Smooth muscle cell (in vitro differentiated cells): Measurements from ENCODE around the gene LMO7. TPM values are rescaled to one million over a fixed set of nuclear protein-coding genes. Genes with fewer than 3 reads are reported as not detected.
"Not testable (repeated sequence)": the region's sequence is repeated elsewhere in the genome, so short reads cannot be mapped to it uniquely, and the experiment has no call there.

Experiments used
- DNase-seq: peaks from one replicate; lab custom pipeline; 2025; ENCODE audit not compliant: unreplicated experiment; lab: John Stamatoyannopoulos, UW
- H2AFZ ChIP-seq: fragments of 200-600 bp; sonication (generic); 2 replicates; pipeline ENCODE4 v1.6.0; 2016; ENCODE audit warnings: antibody characterized with exemption, low read depth, mild to moderate bottlenecking
- H3F3A ChIP-seq: fragments of 200-600 bp; sonication (generic); 2 replicates; pipeline ENCODE4 v1.6.0; 2017; ENCODE audit warnings: antibody characterized with exemption, low read depth
- H3K27ac ChIP-seq: fragments of 200-600 bp; sonication (generic); 2 replicates; pipeline ENCODE4 v1.5.1; 2016; ENCODE audit warnings: low read depth, mild to moderate bottlenecking
- H3K27me3 ChIP-seq: fragments of 200-600 bp; sonication (generic); 2 replicates; pipeline ENCODE4 v1.6.1; 2016; ENCODE audit warnings: low read depth, mild to moderate bottlenecking
- H3K36me3 ChIP-seq: fragments of 200-600 bp; sonication (generic); 2 replicates; pipeline ENCODE4 v1.5.1; 2016; ENCODE audit warnings: low read depth
- H3K4me1 ChIP-seq: fragments of 200-600 bp; sonication (generic); 2 replicates; pipeline ENCODE4 v1.5.1; 2016; ENCODE audit warnings: low read depth
- H3K4me2 ChIP-seq: fragments of 200-600 bp; sonication (generic); 2 replicates; pipeline ENCODE4 v1.6.0; 2016; ENCODE audit warnings: mild to moderate bottlenecking
- H3K4me3 ChIP-seq: fragments of 200-600 bp; sonication (generic); 2 replicates; pipeline ENCODE4 v1.5.1; 2016; ENCODE audit warnings: mild to moderate bottlenecking
- H3K79me2 ChIP-seq: fragments of 200-600 bp; sonication (generic); 2 replicates; pipeline ENCODE4 v1.6.0; 2016; ENCODE audit warnings: low read depth, mild to moderate bottlenecking
- H3K9ac ChIP-seq: fragments of 200-600 bp; sonication (generic); 2 replicates; pipeline ENCODE4 v1.6.0; 2016; ENCODE audit warnings: low read depth
- H3K9me3 ChIP-seq: fragments of 200-600 bp; sonication (generic); replicated peaks from 2 replicates; pipeline ENCODE4 v1.5.1; 2016; ENCODE audit warnings: low read depth
- H4K20me1 ChIP-seq: fragments of 200-600 bp; sonication (generic); 2 replicates; pipeline ENCODE4 v1.6.0; 2016; ENCODE audit warnings: low read depth
- WGBS: methylation state at CpG from one replicate; pipeline ENCODE4 v1.1.7; 2016; ENCODE audit warnings: low lambda C conversion rate; 5-methylcytosine and 5-hydroxymethylcytosine counted together
- polyA plus RNA-seq: library from polyadenylated mRNA; unstranded; fragments of >200 nt; fragmentation: Nextera tagmentation; extraction: Ambion mirVana; gene quantifications from 2 replicates; pipeline ENCODE4 v1.2.1, GENCODE V29; 2016
- total RNA-seq: library from RNA; depleted of rRNA; stranded (reverse); fragments of >200 nt; gene quantifications from 2 replicates; pipeline ENCODE4 v1.2.3, GENCODE V29; 2014
- TF ChIP-seq, protein P1 (sequence below): fragments of 200-600 bp; sonication (generic); IDR thresholded peaks from 2 replicates; pipeline ENCODE4 v1.5.1; 2017; ENCODE audit warnings: borderline replicate concordance, mild to moderate bottlenecking, antibody characterized with exemption; ENCODE audit not compliant: insufficient read depth, poor library complexity, severe bottlenecking

Gene LMO7
- total and polyA plus RNA-seq, 2 experiments from 2014 or later, result 157 to 213 TPM

DNA sequence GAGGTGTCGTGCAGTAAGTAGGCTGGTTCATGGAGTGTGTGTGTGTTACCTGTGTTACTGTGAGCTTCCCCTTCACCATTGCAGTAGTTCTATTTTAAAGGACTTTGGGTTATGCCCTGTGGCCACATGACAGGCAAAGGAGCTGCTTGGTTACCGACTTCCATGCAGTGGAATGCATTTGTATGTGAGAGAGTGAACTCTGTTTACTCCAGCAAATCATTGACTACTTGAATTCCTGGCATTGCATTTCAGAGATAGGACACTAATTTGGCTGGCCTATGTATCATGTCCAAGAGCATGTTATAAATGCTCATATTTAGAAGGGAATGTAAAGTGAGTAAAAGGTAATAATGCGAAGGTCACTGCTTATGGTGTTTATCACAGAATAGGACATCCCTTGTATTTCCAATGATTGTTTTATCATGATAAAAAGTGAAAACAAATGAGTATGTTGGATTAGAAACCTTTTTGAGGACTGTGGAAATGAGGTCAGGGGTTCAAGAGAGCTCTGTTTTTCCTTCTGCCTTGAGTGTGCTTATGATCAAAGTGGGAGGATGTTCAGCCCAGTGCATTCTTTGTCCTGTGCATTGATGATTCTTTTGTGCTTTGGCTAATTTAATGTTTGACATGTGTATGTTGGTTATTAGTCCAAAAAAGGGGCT lies 156.5 kb downstream of the LMO7 start:
- Histone ChIP-seq H4K20me1 (peaks cover 99% of the 10 kb centered on the region), H3K4me3 (no peak overlapping the region), H3K9me3 (no peaks in the 10 kb centered on the region), H3K4me1 (peaks cover 3% of the 10 kb centered on the region), H3K36me3 (peaks cover 6% of the 10 kb centered on the region), H2AFZ (no peak overlapping the region), H3K4me2 (peak overlapping the region; percentile 36), H3K9ac (no peak overlapping the region), H3K27me3 (no peaks in the 10 kb centered on the region), H3K27ac (peak overlapping the region; percentile 34), H3F3A (peaks cover 8% of the 10 kb centered on the region), H3K79me2 (peaks cover 61% of the 10 kb centered on the region)
- DNase-seq, result no peak
- 65% methylated on average over 3 of the region's 3 CpGs for WGBS
- TF ChIP-seq, protein P1, sequence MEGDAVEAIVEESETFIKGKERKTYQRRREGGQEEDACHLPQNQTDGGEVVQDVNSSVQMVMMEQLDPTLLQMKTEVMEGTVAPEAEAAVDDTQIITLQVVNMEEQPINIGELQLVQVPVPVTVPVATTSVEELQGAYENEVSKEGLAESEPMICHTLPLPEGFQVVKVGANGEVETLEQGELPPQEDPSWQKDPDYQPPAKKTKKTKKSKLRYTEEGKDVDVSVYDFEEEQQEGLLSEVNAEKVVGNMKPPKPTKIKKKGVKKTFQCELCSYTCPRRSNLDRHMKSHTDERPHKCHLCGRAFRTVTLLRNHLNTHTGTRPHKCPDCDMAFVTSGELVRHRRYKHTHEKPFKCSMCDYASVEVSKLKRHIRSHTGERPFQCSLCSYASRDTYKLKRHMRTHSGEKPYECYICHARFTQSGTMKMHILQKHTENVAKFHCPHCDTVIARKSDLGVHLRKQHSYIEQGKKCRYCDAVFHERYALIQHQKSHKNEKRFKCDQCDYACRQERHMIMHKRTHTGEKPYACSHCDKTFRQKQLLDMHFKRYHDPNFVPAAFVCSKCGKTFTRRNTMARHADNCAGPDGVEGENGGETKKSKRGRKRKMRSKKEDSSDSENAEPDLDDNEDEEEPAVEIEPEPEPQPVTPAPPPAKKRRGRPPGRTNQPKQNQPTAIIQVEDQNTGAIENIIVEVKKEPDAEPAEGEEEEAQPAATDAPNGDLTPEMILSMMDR, result no peak

DNA sequence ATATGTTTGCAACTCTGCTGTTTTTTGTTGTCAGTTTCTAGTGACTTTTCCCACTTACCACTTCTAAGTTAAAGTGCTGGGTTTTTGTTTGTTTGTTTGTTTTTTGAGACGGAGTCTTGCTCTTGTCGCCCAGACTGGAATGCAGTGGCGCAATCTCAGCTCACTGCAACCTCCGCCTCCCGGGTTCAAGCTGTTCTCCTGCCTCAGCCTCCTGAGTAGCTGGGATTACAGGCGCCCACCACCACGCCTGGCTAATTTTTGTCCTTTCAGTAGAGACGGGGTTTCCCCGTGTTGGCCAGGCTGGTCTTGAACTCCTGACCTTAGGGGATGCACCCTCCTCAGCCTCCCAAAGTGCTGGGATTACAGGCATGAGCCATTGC lies 157.0 kb downstream of the LMO7 start:
- DNase-seq, H3K27me3 ChIP-seq, H3K9ac ChIP-seq, H3K9me3 ChIP-seq, H3K4me2 ChIP-seq, H3K36me3 ChIP-seq, H3K4me1 ChIP-seq, H3F3A ChIP-seq, H3K4me3 ChIP-seq, H2AFZ ChIP-seq, H3K27ac ChIP-seq: not testable (repeated sequence)
- Histone ChIP-seq H3K79me2 (peaks cover 56% of the 10 kb centered on the region), H4K20me1 (peaks cover 99% of the 10 kb centered on the region)
- 87% methylated on average over 9 of the region's 9 CpGs for WGBS

DNA sequence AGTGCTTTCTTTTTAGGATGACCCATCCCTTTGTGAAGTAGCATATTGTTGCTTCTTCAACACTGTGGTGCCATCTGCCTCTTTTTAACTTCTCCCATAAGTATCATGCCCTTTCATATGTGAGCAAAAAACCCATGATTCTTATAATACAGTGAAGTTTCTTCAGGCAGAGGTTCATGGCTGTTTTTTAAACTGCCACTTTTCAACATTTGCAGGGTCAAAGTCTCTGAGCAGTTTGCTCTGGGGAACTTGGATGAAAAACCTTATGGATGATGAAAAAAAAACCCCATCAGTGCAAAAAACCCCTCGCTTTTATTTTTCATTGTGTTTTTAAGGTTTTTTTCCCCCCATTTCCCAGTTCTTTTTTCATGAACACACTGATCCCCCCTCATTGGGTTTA lies 158.5 kb downstream of the LMO7 start:
- Histone ChIP-seq H3K9ac (no peak overlapping the region), H3K4me3 (no peak overlapping the region), H3K4me2 (no peak overlapping the region), H2AFZ (no peak overlapping the region), H3K27ac (no peak overlapping the region), H3K4me1 (no peaks in the 10 kb centered on the region), H4K20me1 (peaks cover 99% of the 10 kb centered on the region), H3K36me3 (peaks cover 19% of the 10 kb centered on the region), H3K27me3 (no peaks in the 10 kb centered on the region), H3F3A (peaks cover 5% of the 10 kb centered on the region), H3K9me3 (no peaks in the 10 kb centered on the region), H3K79me2 (peaks cover 56% of the 10 kb centered on the region)
- WGBS, result 97% methylated on average over 1 of the region's 1 CpG
- no peak for DNase-seq
- TF ChIP-seq, protein P1, result no peak

DNA sequence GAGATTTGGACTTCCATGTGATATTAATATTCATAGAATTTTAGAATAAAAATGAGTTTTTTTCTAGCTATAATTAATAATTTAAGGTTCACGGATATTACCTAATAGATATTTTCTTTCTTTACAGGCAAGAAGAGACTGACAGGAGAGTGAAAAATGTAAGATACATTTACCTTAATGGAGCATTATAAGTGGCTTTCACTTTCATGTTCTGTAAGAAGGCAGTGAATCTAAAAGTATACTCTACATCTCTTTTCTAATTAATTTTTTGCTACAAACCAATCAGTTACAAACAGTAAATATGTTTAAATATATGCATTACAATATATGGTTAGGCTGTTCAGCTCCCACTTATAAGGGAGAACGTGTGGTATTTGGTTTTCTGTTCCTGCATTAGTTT lies 159.1 kb downstream of the LMO7 start:
- TF ChIP-seq, protein P1, result no peak
- peaks cover 11% of the 10 kb centered on the region for H3F3A ChIP-seq
- H3K4me1 ChIP-seq, result no peaks in the 10 kb centered on the region
- H3K9ac ChIP-seq, result no peak overlapping the region
- H3K27me3 ChIP-seq, result no peaks in the 10 kb centered on the region
- 96% methylated on average over 2 of the region's 2 CpGs for WGBS
- no peak overlapping the region for H3K27ac ChIP-seq
- DNase-seq, result no peak
- no peak overlapping the region for H3K4me3 ChIP-seq
- H3K9me3 ChIP-seq, result no peaks in the 10 kb centered on the region
- H3K79me2 ChIP-seq, result peaks cover 51% of the 10 kb centered on the region
- peaks cover 19% of the 10 kb centered on the region for H3K36me3 ChIP-seq
- H4K20me1 ChIP-seq, result peaks cover 97% of the 10 kb centered on the region
- H2AFZ ChIP-seq, result no peak overlapping the region
- H3K4me2 ChIP-seq, result no peak overlapping the region
